ENCODE measurements around the gene RNF167.
"Not testable (repeated sequence)": the region's sequence is repeated elsewhere in the genome, so short reads cannot be mapped to it uniquely, and the experiment has no call there.

DNA sequence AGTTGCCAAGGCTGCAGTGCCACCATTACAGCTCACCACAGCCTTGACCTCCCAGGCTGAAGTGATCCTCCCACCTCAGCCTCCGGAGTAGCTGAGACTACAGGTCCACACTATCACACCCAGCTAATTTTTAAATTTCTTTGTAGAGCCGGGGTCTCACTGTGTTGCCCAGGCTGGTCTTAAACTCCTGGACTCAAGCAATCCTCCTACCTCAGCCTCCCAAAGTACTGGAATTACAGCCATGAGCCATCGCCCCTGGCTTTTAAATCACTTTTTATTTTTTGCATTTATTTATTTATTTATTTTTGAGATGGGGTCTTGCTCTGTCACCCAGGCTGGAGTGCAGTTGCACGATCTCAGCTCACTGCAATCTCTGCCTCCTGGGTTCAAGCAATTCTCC is 25.5 kb upstream of the RNF167 start:
- TF ChIP-seq POLR2AphosphoS5 (IDR thresholded peaks at IDR 0.05): not testable (repeated sequence)
- TF ChIP-seq, protein P1, sequence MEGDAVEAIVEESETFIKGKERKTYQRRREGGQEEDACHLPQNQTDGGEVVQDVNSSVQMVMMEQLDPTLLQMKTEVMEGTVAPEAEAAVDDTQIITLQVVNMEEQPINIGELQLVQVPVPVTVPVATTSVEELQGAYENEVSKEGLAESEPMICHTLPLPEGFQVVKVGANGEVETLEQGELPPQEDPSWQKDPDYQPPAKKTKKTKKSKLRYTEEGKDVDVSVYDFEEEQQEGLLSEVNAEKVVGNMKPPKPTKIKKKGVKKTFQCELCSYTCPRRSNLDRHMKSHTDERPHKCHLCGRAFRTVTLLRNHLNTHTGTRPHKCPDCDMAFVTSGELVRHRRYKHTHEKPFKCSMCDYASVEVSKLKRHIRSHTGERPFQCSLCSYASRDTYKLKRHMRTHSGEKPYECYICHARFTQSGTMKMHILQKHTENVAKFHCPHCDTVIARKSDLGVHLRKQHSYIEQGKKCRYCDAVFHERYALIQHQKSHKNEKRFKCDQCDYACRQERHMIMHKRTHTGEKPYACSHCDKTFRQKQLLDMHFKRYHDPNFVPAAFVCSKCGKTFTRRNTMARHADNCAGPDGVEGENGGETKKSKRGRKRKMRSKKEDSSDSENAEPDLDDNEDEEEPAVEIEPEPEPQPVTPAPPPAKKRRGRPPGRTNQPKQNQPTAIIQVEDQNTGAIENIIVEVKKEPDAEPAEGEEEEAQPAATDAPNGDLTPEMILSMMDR (IDR thresholded peaks at IDR 0.05): not testable (repeated sequence)

Data from upper lobe of left lung (tissue), 4 donors.